ENCODE measurements around the gene PCDHGC5. TPM values are rescaled to one million over a fixed set of nuclear protein-coding genes. Genes with fewer than 3 reads are reported as not detected.
A peak's percentile ranks its signal among the peaks of the same experiment; 100 is the strongest.

PCDHGC5 gene
- total RNA-seq, 1 experiment from 2014 or later, result 0.61 TPM

GRCh38 chr5:141478321-141478945, 10.4 kb upstream of the PCDHGC5 start:
- Mint-ChIP-seq H3K9me3 (ENCODE audit: unreplicated experiment) (no peaks in the 10 kb centered on the region), H3K27ac (ENCODE audit: low read depth, unreplicated experiment) (no peak overlapping the region), H3K4me3 (ENCODE audit: unreplicated experiment) (peak overlapping the region; percentile 94), H3K27me3 (ENCODE audit: insufficient read depth, unreplicated experiment) (no peaks in the 10 kb centered on the region), H3K4me1 (ENCODE audit: insufficient read depth, unreplicated experiment) (peaks cover 23% of the 10 kb centered on the region), H3K36me3 (ENCODE audit: insufficient read depth, unreplicated experiment) (peaks cover 31% of the 10 kb centered on the region)
- intact Hi-C loops (cut with micrococcal nuclease), result no loop called here
- POLR2A ChIA-PET, result interaction anchor here (1.0 to 4.2 kb wide), 3 partner anchors 9 to 79 kb away, joined by 3 to 70 read pairs (median 4); no protein-coding TSS in a partner anchor
- DNase-seq (ENCODE audit: unreplicated experiment), result no peak
- CTCF ChIA-PET, result interaction anchor here (0.6 to 4.6 kb wide), 14 partner anchors 15 to 91 kb away, joined by 3 to 42 read pairs (median 4); partner anchors contain the start of gene PCDHGA10
- TF ChIP-seq CTCF (IDR thresholded peaks at IDR 0.05; ENCODE audit: unreplicated experiment), result peak; percentile 29
- no TSS peak for BruUV-seq (replicated peaks)

GRCh38 chr5:141479776-141480175, 9.1 kb upstream of the PCDHGC5 start:
- H3K27me3 Mint-ChIP-seq (ENCODE audit: insufficient read depth, unreplicated experiment), result no peaks in the 10 kb centered on the region
- H3K9me3 Mint-ChIP-seq (ENCODE audit: unreplicated experiment), result no peaks in the 10 kb centered on the region
- peaks cover 24% of the 10 kb centered on the region for H3K4me1 Mint-ChIP-seq (ENCODE audit: insufficient read depth, unreplicated experiment)

GRCh38 chr5:141483902-141484301, 5.0 kb upstream of the PCDHGC5 start:
- H3K9me3 Mint-ChIP-seq (ENCODE audit: unreplicated experiment), result no peaks in the 10 kb centered on the region
- H3K4me3 Mint-ChIP-seq (ENCODE audit: unreplicated experiment), result no peak overlapping the region
- no peak for TF ChIP-seq CTCF (IDR thresholded peaks at IDR 0.05; ENCODE audit: unreplicated experiment)
- ChIA-PET CTCF (interaction anchor here (0.7 to 4.4 kb wide), 8 partner anchors 8 to 114 kb away, joined by 3 to 26 read pairs (median 4); partner anchors contain the start of genes PCDHGB3, PCDHGB5 and PCDHGC3), POLR2A (interaction anchor here (1.0 kb wide), 1 partner anchor 7 kb away, joined by 3 read pairs; no protein-coding TSS in a partner anchor)
- peaks cover 14% of the 10 kb centered on the region for H3K36me3 Mint-ChIP-seq (ENCODE audit: insufficient read depth, unreplicated experiment)
- BruUV-seq (replicated peaks), result no TSS peak
- no peak for DNase-seq (ENCODE audit: unreplicated experiment)
- peaks cover 11% of the 10 kb centered on the region for H3K4me1 Mint-ChIP-seq (ENCODE audit: insufficient read depth, unreplicated experiment)
- intact Hi-C loops (cut with micrococcal nuclease), result no loop called here
- no peak overlapping the region for H3K27ac Mint-ChIP-seq (ENCODE audit: low read depth, unreplicated experiment)
- no peaks in the 10 kb centered on the region for H3K27me3 Mint-ChIP-seq (ENCODE audit: insufficient read depth, unreplicated experiment)

More at GRCh38 chr5:141479776-141480175, 9.1 kb upstream of the PCDHGC5 start:
- Mint-ChIP-seq H3K36me3 (ENCODE audit: insufficient read depth, unreplicated experiment) (peaks cover 31% of the 10 kb centered on the region), H3K4me3 (ENCODE audit: unreplicated experiment) (no peak overlapping the region), H3K27ac (ENCODE audit: low read depth, unreplicated experiment) (no peak overlapping the region)
- no peak for DNase-seq (ENCODE audit: unreplicated experiment)
- TF ChIP-seq CTCF (IDR thresholded peaks at IDR 0.05; ENCODE audit: unreplicated experiment), result no peak
- BruUV-seq (replicated peaks), result no TSS peak
- CTCF ChIA-PET, result interaction anchor here (0.6 to 1.5 kb wide), 3 partner anchors 33 to 228 kb away, joined by 3 to 4 read pairs (median 4); no protein-coding TSS in a partner anchor
- POLR2A ChIA-PET, result no interaction called here
- intact Hi-C loops (cut with micrococcal nuclease), result no loop called here

GRCh38 chr5:141484310-141484640, 4.6 kb upstream of the PCDHGC5 start:
- no peak overlapping the region for H3K27ac Mint-ChIP-seq (ENCODE audit: low read depth, unreplicated experiment)
- intact Hi-C loops (cut with micrococcal nuclease), result no loop called here
- no peaks in the 10 kb centered on the region for H3K9me3 Mint-ChIP-seq (ENCODE audit: unreplicated experiment)
- peaks cover 14% of the 10 kb centered on the region for H3K4me1 Mint-ChIP-seq (ENCODE audit: insufficient read depth, unreplicated experiment)
- no peak for DNase-seq (ENCODE audit: unreplicated experiment)
- ChIA-PET CTCF (interaction anchor here (0.7 to 4.4 kb wide), 6 partner anchors 9 to 87 kb away, joined by 3 to 26 read pairs (median 4); partner anchors contain the start of genes PCDHGB5 and PCDHGC3), POLR2A (interaction anchor here (1.0 kb wide), 1 partner anchor 8 kb away, joined by 3 read pairs; no protein-coding TSS in a partner anchor)
- no peaks in the 10 kb centered on the region for H3K27me3 Mint-ChIP-seq (ENCODE audit: insufficient read depth, unreplicated experiment)
- H3K36me3 Mint-ChIP-seq (ENCODE audit: insufficient read depth, unreplicated experiment), result peaks cover 14% of the 10 kb centered on the region
- BruUV-seq (replicated peaks), result no TSS peak
- no peak for TF ChIP-seq CTCF (IDR thresholded peaks at IDR 0.05; ENCODE audit: unreplicated experiment)
- no peak overlapping the region for H3K4me3 Mint-ChIP-seq (ENCODE audit: unreplicated experiment)
